ENCODE data around the gene PRSS21. TPM values are rescaled to one million over a fixed set of nuclear protein-coding genes. Genes with fewer than 3 reads are reported as not detected.

The PRSS21 gene
- total RNA-seq, 2 experiments from 2014 or later = 3.3 to 4.1 TPM

DNA sequence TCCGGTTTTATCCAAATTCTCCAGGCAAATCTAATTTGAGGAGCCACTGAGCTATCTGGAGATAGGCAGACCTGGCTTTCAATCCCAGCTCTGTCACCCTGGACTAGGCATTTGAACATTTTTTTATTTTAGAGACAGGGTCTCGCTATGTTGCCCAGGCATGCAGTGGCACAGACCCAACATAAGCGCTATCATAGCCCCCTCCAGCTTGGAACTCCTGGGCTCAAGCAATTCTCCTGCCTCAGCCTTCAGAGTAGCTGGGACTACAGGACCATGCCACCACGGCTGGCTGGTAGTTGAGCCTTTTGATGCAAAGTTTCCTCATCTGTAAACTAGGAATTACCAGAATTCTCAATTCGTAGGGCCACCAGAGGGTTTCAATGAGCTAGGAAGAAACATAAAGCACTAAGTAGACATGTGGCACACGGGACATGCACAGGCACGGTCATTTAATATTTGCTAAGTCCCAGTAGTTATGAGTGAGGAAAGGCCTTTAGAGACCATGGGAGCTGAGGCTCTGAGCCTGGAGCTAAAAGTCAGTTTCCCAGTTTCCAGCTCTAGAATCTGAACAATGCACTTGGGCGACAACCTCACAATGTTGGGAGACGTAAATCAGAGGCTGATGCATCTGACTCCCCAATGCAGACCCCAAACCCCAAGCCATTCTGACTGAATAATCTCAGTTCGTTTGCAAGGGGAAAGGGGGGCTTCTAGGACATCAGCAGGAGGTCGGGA is 41.1 kb upstream of the PRSS21 start:
- Mint-ChIP-seq H3K4me1 (ENCODE audit: low read depth) (peaks cover 32% of the 10 kb centered on the region), H3K36me3 (ENCODE audit: low read depth) (peaks cover 16% of the 10 kb centered on the region), H3K9me3 (no peaks in the 10 kb centered on the region), H3K27me3 (ENCODE audit: low read depth) (no peaks in the 10 kb centered on the region), H3K27ac (peak overlapping the region; percentile 85), H3K4me3 (peak overlapping the region; percentile 94)
- no peak for DNase-seq
- intact Hi-C loops (cut with micrococcal nuclease) = loop anchor here (2.0 to 5.0 kb wide), 3 partner anchors 93 to 129 kb away; partner anchors contain the start of gene KCTD5
- CTCF ChIA-PET = interaction anchor here (0.5 to 1.4 kb wide), 3 partner anchors 19 to 581 kb away, joined by 3 to 5 read pairs (median 3); no protein-coding TSS in a partner anchor

DNA sequence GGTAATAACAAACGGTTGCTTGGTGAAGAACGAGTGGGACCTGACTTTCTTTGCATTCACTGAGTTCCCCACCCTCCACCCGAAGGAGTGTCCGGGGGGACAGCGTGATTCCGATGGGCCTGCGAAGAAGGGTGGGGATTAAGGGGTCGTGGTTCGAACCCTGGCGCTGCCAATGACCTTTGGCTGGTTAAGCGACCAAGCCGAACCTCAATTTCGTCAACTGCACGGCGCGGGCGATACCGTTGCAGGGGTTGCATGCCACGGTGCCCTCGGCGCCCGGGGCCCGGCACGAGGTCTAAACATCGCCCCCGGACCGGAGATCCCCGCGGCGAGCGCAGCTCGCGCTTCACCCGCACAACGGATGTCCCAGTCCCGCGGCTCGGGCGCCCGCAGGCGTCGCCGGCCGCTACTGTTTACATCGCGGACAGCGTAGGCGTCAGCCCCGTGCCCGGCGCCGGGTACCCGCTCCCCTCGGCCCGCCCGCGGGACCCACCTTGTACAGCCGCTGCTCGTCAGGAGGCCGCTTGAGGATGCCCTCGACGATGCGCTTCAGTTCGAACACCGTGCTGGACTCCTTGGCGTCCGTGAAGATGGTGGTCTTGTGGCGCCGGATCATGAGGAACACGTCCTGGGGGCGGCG is 40.4 kb upstream of the PRSS21 start:
- H3K27me3 Mint-ChIP-seq (ENCODE audit: low read depth) = no peaks in the 10 kb centered on the region
- intact Hi-C loops (cut with micrococcal nuclease) = loop anchor here (1.0 to 5.0 kb wide), 4 partner anchors 24 to 128 kb away; partner anchors contain the start of genes KCTD5 and SRRM2
- H3K9me3 Mint-ChIP-seq = no peaks in the 10 kb centered on the region
- H3K27ac Mint-ChIP-seq = peak overlapping the region; percentile 85
- H3K4me1 Mint-ChIP-seq (ENCODE audit: low read depth) = peaks cover 31% of the 10 kb centered on the region
- peak overlapping the region; percentile 94 for H3K4me3 Mint-ChIP-seq
- peaks cover 16% of the 10 kb centered on the region for H3K36me3 Mint-ChIP-seq (ENCODE audit: low read depth)
- CTCF ChIA-PET = interaction anchor here (0.5 to 1.4 kb wide), 4 partner anchors 20 to 582 kb away, joined by 3 to 5 read pairs (median 3); no protein-coding TSS in a partner anchor
- peak; percentile 44 for DNase-seq

DNA sequence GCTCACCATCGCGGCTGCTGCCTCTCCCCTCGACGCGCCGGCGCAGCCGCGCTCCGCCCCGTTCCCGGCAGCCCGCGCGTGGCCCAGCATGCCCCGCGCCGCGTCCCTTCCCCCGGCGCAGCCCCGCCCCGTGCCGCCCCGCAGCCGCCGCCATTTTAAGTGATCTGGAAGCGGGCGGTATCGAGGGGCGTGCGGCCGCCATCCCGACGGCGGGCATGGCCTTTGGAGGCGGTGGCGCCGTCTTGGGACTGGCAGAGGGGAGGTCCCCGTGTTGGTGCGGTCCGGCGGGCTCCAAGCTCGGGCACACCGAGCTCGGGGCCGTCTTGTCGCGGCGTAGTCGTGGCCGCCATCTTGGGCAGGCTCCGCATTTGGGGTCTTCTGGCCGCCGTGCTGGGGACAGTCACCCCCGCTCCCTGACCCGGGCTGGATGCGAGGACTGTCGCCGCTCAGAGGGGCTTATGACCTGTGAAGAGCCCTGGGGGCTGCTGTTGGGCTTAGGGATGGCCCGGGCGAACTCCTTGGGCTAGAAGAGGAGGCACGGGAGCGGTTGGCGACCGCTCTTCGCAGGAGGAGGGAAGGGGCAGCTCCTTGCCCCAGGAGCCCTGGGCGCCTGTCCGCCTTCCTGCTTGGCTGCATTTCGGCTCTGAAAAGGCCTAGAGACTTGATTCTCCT is 39.7 kb upstream of the PRSS21 start, which contains the start of gene ELOB:
ELOB (minus strand) TSS at position 50 of the 672 bp plus-strand sequence; CDS start at position 9, 41 bp downstream.
- peak within 1 kb of the TSS; percentile 94 for H3K4me3 Mint-ChIP-seq
- intact Hi-C loops (cut with micrococcal nuclease) = loop anchor here (1.0 to 5.0 kb wide), 4 partner anchors 25 to 127 kb away; partner anchors contain the start of genes KCTD5 and SRRM2
- peak; percentile 91 for DNase-seq
- peaks cover 13% of the 10 kb centered on the region for H3K36me3 Mint-ChIP-seq (ENCODE audit: low read depth)
- peak within 1 kb of the TSS; percentile 96 for H3K27ac Mint-ChIP-seq
- peaks cover 31% of the 10 kb centered on the region for H3K4me1 Mint-ChIP-seq (ENCODE audit: low read depth)
- no peaks in the 10 kb centered on the region for H3K27me3 Mint-ChIP-seq (ENCODE audit: low read depth)
- no peaks in the 10 kb centered on the region for H3K9me3 Mint-ChIP-seq
- CTCF ChIA-PET = interaction anchor here (0.7 kb wide), 1 partner anchor 91 kb away, joined by 3 read pairs; no protein-coding TSS in a partner anchor

DNA sequence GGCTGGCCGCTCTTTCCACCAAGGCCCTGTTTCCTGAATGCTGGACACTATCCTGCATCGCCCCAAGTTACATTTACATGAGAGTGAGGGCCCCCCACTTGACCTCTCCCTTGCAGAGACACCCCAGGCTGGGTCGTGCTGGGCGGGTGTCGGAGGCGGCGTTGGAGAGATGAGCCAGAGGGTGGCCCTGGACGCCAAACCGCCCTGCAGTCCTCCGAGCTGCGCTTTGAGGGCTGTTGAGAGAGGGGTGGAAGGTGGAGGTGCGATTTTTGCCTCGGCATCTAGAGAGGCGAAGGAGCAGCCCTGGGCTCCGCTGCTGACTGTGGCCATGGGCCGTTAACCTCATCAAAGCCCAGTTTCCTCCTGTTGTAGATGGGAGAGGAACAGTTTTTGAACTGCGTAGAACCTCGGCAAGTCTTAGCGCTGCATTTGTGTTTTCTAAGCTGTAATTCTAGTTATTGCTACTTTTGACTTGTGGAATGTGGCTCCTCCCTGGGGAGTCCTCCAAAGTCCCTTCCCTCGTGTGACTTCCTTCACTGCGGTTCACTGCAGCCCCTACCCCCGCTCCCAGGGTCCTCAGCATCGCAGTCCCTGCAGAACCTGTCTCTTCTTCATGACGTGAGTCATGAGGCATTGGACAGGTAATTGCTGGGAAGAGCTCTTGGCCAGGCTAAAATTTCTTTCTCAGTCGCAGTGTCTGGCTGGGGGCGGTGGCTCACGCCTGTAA is 39.0 kb upstream of the PRSS21 start:
- CTCF ChIA-PET = no interaction called here
- Mint-ChIP-seq H3K9me3 (no peaks in the 10 kb centered on the region), H3K4me3 (peak overlapping the region; percentile 94), H3K27me3 (ENCODE audit: low read depth) (no peaks in the 10 kb centered on the region), H3K4me1 (ENCODE audit: low read depth) (peaks cover 26% of the 10 kb centered on the region), H3K36me3 (ENCODE audit: low read depth) (peaks cover 9% of the 10 kb centered on the region), H3K27ac (peak overlapping the region; percentile 96)
- DNase-seq = peak; percentile 34
- intact Hi-C loops (cut with micrococcal nuclease) = loop anchor here (1.0 to 5.0 kb wide), 4 partner anchors 26 to 127 kb away; partner anchors contain the start of genes KCTD5 and SRRM2

DNA sequence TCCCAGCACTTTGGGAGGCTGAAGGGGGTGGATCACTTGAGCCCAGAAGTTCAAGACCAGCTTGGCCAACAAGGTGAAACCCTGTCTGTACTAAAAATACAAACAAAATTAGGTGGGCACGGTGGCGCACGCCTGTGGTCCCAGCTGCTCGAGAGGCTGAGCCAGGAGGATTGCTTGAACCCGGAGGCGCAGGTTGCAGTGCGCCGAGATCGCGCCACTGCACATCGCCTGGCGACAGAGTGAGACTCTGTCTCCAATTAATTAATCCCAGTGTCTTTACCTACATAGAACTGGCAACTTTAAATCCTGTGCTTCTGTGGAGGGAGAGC is 38.4 kb upstream of the PRSS21 start:
- H3K36me3 Mint-ChIP-seq (ENCODE audit: low read depth) = peaks cover 9% of the 10 kb centered on the region
- DNase-seq = no peak
- CTCF ChIA-PET = interaction anchor here (0.7 kb wide), 1 partner anchor 440 kb away, joined by 4 read pairs; no protein-coding TSS in a partner anchor
- no peaks in the 10 kb centered on the region for H3K9me3 Mint-ChIP-seq
- no peaks in the 10 kb centered on the region for H3K27me3 Mint-ChIP-seq (ENCODE audit: low read depth)
- peaks cover 26% of the 10 kb centered on the region for H3K4me1 Mint-ChIP-seq (ENCODE audit: low read depth)
- peak overlapping the region; percentile 96 for H3K27ac Mint-ChIP-seq
- H3K4me3 Mint-ChIP-seq = peak overlapping the region; percentile 94
- intact Hi-C loops (cut with micrococcal nuclease) = loop anchor here (5.0 kb wide), 1 partner anchor 96 kb away; the partner anchor contains the start of gene KCTD5

DNA sequence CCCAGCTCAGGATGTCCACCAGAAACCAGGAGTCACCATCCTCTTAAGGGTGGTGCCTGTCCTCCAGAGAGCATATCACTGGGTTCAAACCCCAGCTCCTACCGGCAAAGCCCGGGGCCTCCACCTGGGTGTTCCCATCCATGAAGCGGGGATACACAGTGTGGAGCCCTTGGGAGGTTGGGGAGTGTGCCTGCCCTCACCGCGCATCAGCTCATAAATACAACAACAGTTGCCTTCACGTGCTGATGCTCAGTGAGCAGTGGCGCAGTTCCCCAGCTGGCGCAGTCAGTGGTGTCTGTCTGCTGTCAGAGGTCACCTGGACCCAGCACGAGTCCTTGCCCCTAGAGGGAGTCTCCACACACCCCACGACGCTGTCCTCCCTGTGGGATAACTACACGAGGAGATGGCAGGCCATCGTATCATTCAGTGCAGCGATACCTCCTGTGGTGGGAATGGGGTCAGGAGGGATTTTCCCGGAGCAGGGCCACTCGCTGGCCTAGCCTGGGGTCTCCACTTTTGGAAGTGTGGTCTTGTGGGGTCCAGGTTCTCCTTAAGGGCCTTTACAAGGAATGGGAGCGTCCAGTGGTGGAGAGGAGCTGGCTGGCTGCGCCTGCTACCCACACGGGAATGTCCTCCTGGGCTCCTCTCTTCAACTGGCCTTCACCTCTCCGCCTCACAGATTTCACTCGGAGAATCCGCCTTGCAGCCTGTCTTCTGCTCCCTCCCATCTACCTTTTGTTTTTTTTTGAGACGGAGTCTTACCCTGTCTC is 37.7 kb upstream of the PRSS21 start:
- Mint-ChIP-seq H3K9me3 (no peaks in the 10 kb centered on the region), H3K27ac (peak overlapping the region; percentile 96), H3K27me3 (ENCODE audit: low read depth) (no peaks in the 10 kb centered on the region), H3K4me3 (peak overlapping the region; percentile 94), H3K36me3 (ENCODE audit: low read depth) (peaks cover 9% of the 10 kb centered on the region), H3K4me1 (ENCODE audit: low read depth) (peaks cover 28% of the 10 kb centered on the region)
- DNase-seq = no peak
- intact Hi-C loops (cut with micrococcal nuclease) = loop anchor here (5.0 kb wide), 1 partner anchor 97 kb away; the partner anchor contains the start of gene KCTD5
- CTCF ChIA-PET = interaction anchor here (0.7 kb wide), 1 partner anchor 441 kb away, joined by 4 read pairs; no protein-coding TSS in a partner anchor

DNA sequence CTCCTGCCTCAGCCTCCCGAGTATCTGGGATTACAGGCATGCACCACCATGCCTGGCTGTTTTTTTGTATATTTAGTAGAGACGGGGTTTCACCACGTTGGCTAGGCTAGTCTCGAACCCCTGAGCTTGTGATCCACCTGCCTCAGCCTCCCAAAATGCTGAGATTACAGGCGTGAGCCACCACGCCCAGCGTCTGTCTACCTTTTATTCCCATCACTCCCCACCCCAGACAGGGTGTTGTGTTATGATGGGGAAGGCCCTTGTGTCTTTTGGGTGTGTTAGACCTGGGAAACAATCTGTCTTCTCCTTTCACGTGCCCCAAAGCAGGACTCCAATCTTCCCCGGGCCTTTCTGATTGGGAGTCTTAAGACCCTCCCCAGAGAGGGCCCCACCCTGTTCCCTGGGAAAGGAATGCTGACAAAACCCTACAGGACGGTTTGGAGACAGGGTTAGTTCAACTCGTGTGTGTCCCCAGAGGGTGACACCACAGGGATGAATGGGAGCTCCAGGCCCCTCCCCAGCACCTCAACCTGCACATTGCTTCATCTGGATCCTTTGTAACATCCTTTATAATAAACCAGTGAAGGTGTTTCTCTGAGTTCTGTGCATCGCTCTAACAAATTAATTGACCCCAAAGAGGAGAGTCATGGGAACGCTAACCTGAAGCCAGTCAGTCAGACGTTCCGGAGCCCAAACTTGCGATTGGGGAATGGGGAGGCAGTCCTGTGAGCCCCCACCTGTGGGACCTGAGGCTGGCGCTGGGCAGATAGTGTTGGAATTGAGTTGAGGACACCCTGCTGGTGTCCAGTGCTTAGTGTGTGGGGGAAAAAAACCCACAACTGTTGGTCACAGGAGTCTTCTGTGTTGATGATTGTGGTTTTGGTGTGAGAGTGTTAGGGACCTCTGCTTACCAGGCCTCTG is 36.8 kb upstream of the PRSS21 start:
- intact Hi-C loops (cut with micrococcal nuclease) = loop anchor here (5.0 kb wide), 1 partner anchor 98 kb away; the partner anchor contains the start of gene KCTD5
- no peaks in the 10 kb centered on the region for H3K27me3 Mint-ChIP-seq (ENCODE audit: low read depth)
- no peak overlapping the region for H3K4me3 Mint-ChIP-seq
- H3K27ac Mint-ChIP-seq = no peak overlapping the region
- peaks cover 27% of the 10 kb centered on the region for H3K4me1 Mint-ChIP-seq (ENCODE audit: low read depth)
- CTCF ChIA-PET = no interaction called here
- peaks cover 9% of the 10 kb centered on the region for H3K36me3 Mint-ChIP-seq (ENCODE audit: low read depth)
- H3K9me3 Mint-ChIP-seq = no peaks in the 10 kb centered on the region
- no peak for DNase-seq

DNA sequence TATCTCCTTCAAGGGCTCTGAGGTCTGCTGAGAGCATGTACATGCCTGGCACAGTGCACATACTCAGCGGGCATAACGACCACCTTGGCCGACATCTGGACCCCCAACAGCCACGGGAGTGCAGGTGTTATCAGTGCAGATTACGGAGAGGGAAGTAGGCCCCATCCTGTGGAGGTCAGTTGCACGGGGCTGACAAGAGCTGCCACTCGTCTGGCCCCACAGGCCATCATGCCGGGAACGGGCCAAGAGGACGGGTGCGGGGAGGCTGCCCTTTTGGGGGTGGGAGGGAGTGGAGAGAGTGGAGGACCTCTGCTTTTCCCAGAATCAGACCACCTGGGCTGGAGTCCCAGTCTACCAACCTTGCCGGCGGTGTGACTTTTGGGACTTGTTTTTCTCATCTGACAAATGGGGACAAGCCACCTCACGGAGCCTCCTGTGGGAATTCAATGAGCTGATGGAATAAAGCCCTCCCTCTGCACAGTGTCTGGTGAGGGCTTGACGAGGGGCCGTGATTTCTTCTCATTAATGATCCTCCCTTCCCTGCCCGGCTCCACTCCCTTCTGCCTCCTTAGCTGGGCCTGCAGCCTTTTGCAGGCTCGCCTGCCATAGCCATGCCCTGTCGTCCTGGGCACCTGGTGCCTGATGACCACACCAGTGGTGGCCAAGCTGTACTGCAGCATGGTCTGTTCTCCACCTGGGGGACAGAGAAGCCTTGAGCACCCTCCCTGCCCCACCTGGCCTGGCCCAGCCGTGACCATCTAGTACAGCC is 34.3 kb upstream of the PRSS21 start:
- no peaks in the 10 kb centered on the region for H3K9me3 Mint-ChIP-seq
- intact Hi-C loops (cut with micrococcal nuclease) = no loop called here
- H3K4me1 Mint-ChIP-seq (ENCODE audit: low read depth) = peaks cover 20% of the 10 kb centered on the region
- no peak overlapping the region for H3K27ac Mint-ChIP-seq
- CTCF ChIA-PET = interaction anchor here (1.3 to 1.4 kb wide), 2 partner anchors 40 to 56 kb away, joined by 3 to 4 read pairs; no protein-coding TSS in a partner anchor
- no peak for DNase-seq
- H3K36me3 Mint-ChIP-seq (ENCODE audit: low read depth) = peaks cover 7% of the 10 kb centered on the region
- H3K4me3 Mint-ChIP-seq = no peak overlapping the region
- H3K27me3 Mint-ChIP-seq (ENCODE audit: low read depth) = peaks cover 4% of the 10 kb centered on the region

DNA sequence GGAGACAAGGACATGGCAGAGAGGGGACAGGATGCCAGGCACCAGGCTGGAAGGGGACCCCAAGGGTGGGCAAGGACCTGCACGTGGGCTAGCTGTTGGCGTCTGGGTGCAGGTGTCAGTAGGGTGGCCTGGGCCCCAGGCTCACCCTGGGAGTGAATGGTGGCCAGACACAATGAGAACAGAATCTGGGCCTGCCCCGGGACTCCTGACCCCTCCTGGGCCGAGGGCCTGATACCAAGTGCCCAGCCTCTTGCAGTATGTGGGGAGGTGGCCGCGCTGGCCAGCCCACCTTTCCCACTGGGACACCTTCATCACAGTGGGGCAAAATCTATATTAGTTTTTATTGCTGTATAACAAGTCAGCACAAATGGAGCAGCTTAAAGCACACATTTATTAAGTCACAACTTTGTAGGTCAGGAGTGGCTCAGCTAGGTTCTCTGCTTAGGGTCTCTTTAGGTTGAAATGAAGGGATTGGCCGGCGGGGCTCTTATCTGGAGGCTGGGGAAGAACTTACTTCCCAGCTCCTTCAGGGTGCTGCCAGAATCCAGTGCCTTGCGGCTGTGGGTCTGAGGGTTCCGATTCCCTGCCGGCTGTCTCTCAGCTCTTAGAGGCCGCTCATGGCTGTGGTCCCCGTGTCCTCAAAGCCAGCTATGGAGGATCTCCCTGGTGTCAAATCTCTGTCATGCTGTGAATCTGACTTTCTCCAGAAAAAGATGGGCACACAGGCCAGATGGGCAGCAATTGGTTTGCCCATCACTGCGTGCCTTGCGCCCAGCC is 33.3 kb upstream of the PRSS21 start:
- Mint-ChIP-seq H3K27me3 (ENCODE audit: low read depth) (peaks cover 6% of the 10 kb centered on the region), H3K4me3 (peak overlapping the region; percentile 34), H3K36me3 (ENCODE audit: low read depth) (no peaks in the 10 kb centered on the region), H3K4me1 (ENCODE audit: low read depth) (peaks cover 13% of the 10 kb centered on the region), H3K9me3 (no peaks in the 10 kb centered on the region), H3K27ac (no peak overlapping the region)
- CTCF ChIA-PET = interaction anchor here (1.3 to 1.4 kb wide), 3 partner anchors 25 to 55 kb away, joined by 3 to 5 read pairs (median 4); no protein-coding TSS in a partner anchor
- DNase-seq = no peak
- intact Hi-C loops (cut with micrococcal nuclease) = no loop called here

Data from activated naive CD4-positive, alpha-beta T cell treated with anti-CD3 and anti-CD28 coated beads for 36 hours (primary cell).